HG03060 (cell line): ENCODE data around the gene VSIG10L.

Experiments used
- ATAC-seq: cut with Tn5 transposase; IDR thresholded peaks from one replicate; pipeline ENCODE4 v1.9.1; 2021; ENCODE audit warnings: low read depth, moderate number of reproducible peaks; ENCODE audit not compliant: unreplicated experiment

The VSIG10L gene

GRCh38 chr19:51319649-51320279 lies 22.2 kb downstream of the VSIG10L start:
- no peak for ATAC-seq

GRCh38 chr19:51318687-51319648 lies 23.0 kb downstream of the VSIG10L start:
- ATAC-seq: no peak

GRCh38 chr19:51317968-51318367 lies 24.0 kb downstream of the VSIG10L start:
- no peak for ATAC-seq

GRCh38 chr19:51317376-51317775 lies 24.6 kb downstream of the VSIG10L start:
- ATAC-seq: no peak

- ATAC-seq: no peak
Measured at GRCh38 chr19:51316688-51317087, 25.3 kb downstream of the VSIG10L start.

GRCh38 chr19:51311351-51312257 lies 30.3 kb downstream of the VSIG10L start, which contains the start of gene IGLON5:
Gene IGLON5 (plus strand): TSS chr19:51311644. CDS start chr19:51311848, 204 bp downstream.
- no peak for ATAC-seq

- no peak for ATAC-seq
Measured at GRCh38 chr19:51305479-51305878, 36.5 kb downstream of the VSIG10L start.

GRCh38 chr19:51301266-51301665 lies 40.7 kb downstream of the VSIG10L start:
- ATAC-seq: no peak

GRCh38 chr19:51297406-51297805 lies 44.5 kb downstream of the VSIG10L start:
- no peak for ATAC-seq

- no peak for ATAC-seq
Measured at GRCh38 chr19:51296336-51297093, 45.4 kb downstream of the VSIG10L start.

GRCh38 chr19:51295382-51296126 lies 46.4 kb downstream of the VSIG10L start:
- no peak for ATAC-seq

- ATAC-seq: no peak
Measured at GRCh38 chr19:51294977-51295375, 47.0 kb downstream of the VSIG10L start.

GRCh38 chr19:51294211-51294976 lies 47.5 kb downstream of the VSIG10L start:
- no peak for ATAC-seq

- ATAC-seq: no peak
Measured at GRCh38 chr19:51293571-51294210, 48.2 kb downstream of the VSIG10L start.

GRCh38 chr19:51292971-51293370 lies 49.0 kb downstream of the VSIG10L start:
- no peak for ATAC-seq

GRCh38 chr19:51289635-51290034 lies 52.3 kb downstream of the VSIG10L start:
- ATAC-seq: no peak

- ATAC-seq: no peak
Measured at GRCh38 chr19:51285682-51286081, 56.3 kb downstream of the VSIG10L start.

GRCh38 chr19:51282335-51282734 lies 59.6 kb downstream of the VSIG10L start:
- ATAC-seq: no peak
